Activated CD8-positive, alpha-beta memory T cell treated with anti-CD3 and anti-CD28 coated beads, Interleukin-2, amount 10 ng/mL, durations not matched to agents 7 days and 5 days (primary cell): ENCODE measurements around the gene LTBP3. TPM values are rescaled to one million over a fixed set of nuclear protein-coding genes. Genes with fewer than 3 reads are reported as not detected.
"Not testable (repeated sequence)": the region's sequence is repeated elsewhere in the genome, so short reads cannot be mapped to it uniquely, and the experiment has no call there.

Source experiments
- ATAC-seq: fragments of 150-1000 bp; cut with Tn5 transposase; one replicate; pipeline ENCODE4 v1.10.0; 2021; ENCODE audit warnings: moderate library complexity
- CTCF ChIA-PET: fragments of 350-600 bp; sonication (Branson Sonifier 250); formaldehyde crosslinking; loops from one replicate; lab custom pipeline; 2021; ENCODE audit warnings: antibody characterized with exemption; lab: Charles Lee
- DNase-seq: peaks from one replicate; pipeline ENCODE4 v3.0.0-alpha.2; 2020
- H3K27ac Mint-ChIP-seq: one replicate; pipeline ENCODE4 v1.8.0; 2021; ENCODE audit warnings: mild to moderate bottlenecking, mixed read lengths
- H3K27me3 Mint-ChIP-seq: one replicate; pipeline ENCODE4 v1.8.0; 2021; ENCODE audit warnings: mixed read lengths
- H3K36me3 Mint-ChIP-seq: one replicate; pipeline ENCODE4 v1.8.0; 2021; ENCODE audit warnings: mild to moderate bottlenecking, mixed read lengths
- H3K4me1 Mint-ChIP-seq: one replicate; pipeline ENCODE4 v1.8.0; 2021; ENCODE audit warnings: mixed read lengths
- H3K4me3 Mint-ChIP-seq: one replicate; pipeline ENCODE4 v1.8.0; 2021; ENCODE audit warnings: mild to moderate bottlenecking, moderate library complexity, mixed read lengths
- H3K9me3 Mint-ChIP-seq: one replicate; pipeline ENCODE4 v1.8.0; 2022; ENCODE audit warnings: low read depth, mixed read lengths
- total RNA-seq, 2 experiments: library from RNA; stranded (reverse); gene quantifications; one replicate each; pipeline ENCODE4 v1.2.3, GENCODE V29; 2021

Gene LTBP3
- total RNA-seq, 2 experiments from 2014 or later, result 46.2 to 46.8 TPM

- not testable (repeated sequence) for DNase-seq, ATAC-seq, H3K27me3 Mint-ChIP-seq, H3K36me3 Mint-ChIP-seq, H3K9me3 Mint-ChIP-seq
- Mint-ChIP-seq H3K4me1 (peaks cover 48% of the 10 kb centered on the region), H3K27ac (peak overlapping the region; percentile 97), H3K4me3 (peak overlapping the region; percentile 60)
- CTCF ChIA-PET, result interaction anchor here (0.7 to 16.3 kb wide), 9 partner anchors 8 to 685 kb away, joined by 3 to 388 read pairs (median 5); partner anchors contain the start of gene EHBP1L1
Measured at GRCh38 chr11:65564879-65565559, 6.9 kb upstream of the LTBP3 start.

GRCh38 chr11:65563601-65564000 is 5.4 kb upstream of the LTBP3 start:
- Mint-ChIP-seq H3K4me1 (peaks cover 47% of the 10 kb centered on the region), H3K27ac (no peak overlapping the region), H3K4me3 (no peak overlapping the region), H3K36me3 (peaks cover 4% of the 10 kb centered on the region), H3K9me3 (no peaks in the 10 kb centered on the region), H3K27me3 (no peaks in the 10 kb centered on the region)
- CTCF ChIA-PET, result interaction anchor here (2.7 to 16.3 kb wide), 3 partner anchors 16 to 30 kb away, joined by 9 to 388 read pairs (median 21); no protein-coding TSS in a partner anchor
- DNase-seq (no peak), ATAC-seq (no peak)

GRCh38 chr11:65562788-65563187 is 4.6 kb upstream of the LTBP3 start:
- no peak overlapping the region for H3K27ac Mint-ChIP-seq
- CTCF ChIA-PET, result interaction anchor here (2.7 to 16.3 kb wide), 2 partner anchors 15 to 31 kb away, joined by 9 to 388 read pairs; no protein-coding TSS in a partner anchor
- peaks cover 40% of the 10 kb centered on the region for H3K4me1 Mint-ChIP-seq
- no peak overlapping the region for H3K4me3 Mint-ChIP-seq
- no peak for ATAC-seq
- DNase-seq, result no peak
- no peaks in the 10 kb centered on the region for H3K36me3 Mint-ChIP-seq
- H3K9me3 Mint-ChIP-seq, result no peaks in the 10 kb centered on the region
- H3K27me3 Mint-ChIP-seq, result no peaks in the 10 kb centered on the region

GRCh38 chr11:65562020-65562419 is 3.9 kb upstream of the LTBP3 start:
- H3K36me3 Mint-ChIP-seq, result no peaks in the 10 kb centered on the region
- CTCF ChIA-PET, result interaction anchor here (0.7 to 16.3 kb wide), 4 partner anchors 14 to 437 kb away, joined by 3 to 388 read pairs (median 8); no protein-coding TSS in a partner anchor

GRCh38 chr11:65560555-65561418 is 2.6 kb upstream of the LTBP3 start:
- Mint-ChIP-seq H3K36me3 (no peaks in the 10 kb centered on the region), H3K4me3 (no peak overlapping the region), H3K27ac (no peak overlapping the region), H3K27me3 (no peaks in the 10 kb centered on the region), H3K9me3 (no peaks in the 10 kb centered on the region), H3K4me1 (peaks cover 41% of the 10 kb centered on the region)
- ATAC-seq (no peak), DNase-seq (no peak)
- CTCF ChIA-PET, result interaction anchor here (0.6 to 16.3 kb wide), 5 partner anchors 11 to 284 kb away, joined by 3 to 388 read pairs (median 9); partner anchors contain the start of genes FAM89B and ZNRD2

More at GRCh38 chr11:65562020-65562419, 3.9 kb upstream of the LTBP3 start:
- no peaks in the 10 kb centered on the region for H3K9me3 Mint-ChIP-seq
- peaks cover 44% of the 10 kb centered on the region for H3K4me1 Mint-ChIP-seq
- no peaks in the 10 kb centered on the region for H3K27me3 Mint-ChIP-seq
- no peak overlapping the region for H3K4me3 Mint-ChIP-seq
- ATAC-seq, result no peak
- no peak for DNase-seq
- H3K27ac Mint-ChIP-seq, result no peak overlapping the region

GRCh38 chr11:65559951-65560537 is 1.9 kb upstream of the LTBP3 start:
- Mint-ChIP-seq H3K27me3 (no peaks in the 10 kb centered on the region), H3K4me3 (no peak overlapping the region), H3K36me3 (no peaks in the 10 kb centered on the region), H3K9me3 (no peaks in the 10 kb centered on the region), H3K4me1 (peaks cover 41% of the 10 kb centered on the region), H3K27ac (no peak overlapping the region)
- ATAC-seq (no peak), DNase-seq (no peak)
- CTCF ChIA-PET, result interaction anchor here (0.6 to 16.3 kb wide), 5 partner anchors 12 to 283 kb away, joined by 3 to 388 read pairs (median 8); partner anchors contain the start of genes FAM89B and ZNRD2

- Mint-ChIP-seq H3K4me3 (no peak overlapping the region), H3K36me3 (no peaks in the 10 kb centered on the region), H3K27ac (no peak overlapping the region), H3K4me1 (peaks cover 43% of the 10 kb centered on the region), H3K27me3 (no peaks in the 10 kb centered on the region), H3K9me3 (no peaks in the 10 kb centered on the region)
- ATAC-seq (peak; percentile 28), DNase-seq (no peak)
- CTCF ChIA-PET, result interaction anchor here (1.8 to 16.3 kb wide), 4 partner anchors 12 to 28 kb away, joined by 5 to 388 read pairs (median 16); partner anchors contain the start of genes FAM89B and ZNRD2
Measured at GRCh38 chr11:65559535-65559934, 1.4 kb upstream of the LTBP3 start.

GRCh38 chr11:65558930-65559509 is 861 bp upstream of the LTBP3 start:
- no peak for ATAC-seq
- H3K9me3 Mint-ChIP-seq, result no peaks in the 10 kb centered on the region
- CTCF ChIA-PET, result interaction anchor here (0.8 to 16.3 kb wide), 7 partner anchors 8 to 172 kb away, joined by 3 to 388 read pairs (median 5); partner anchors contain the start of genes FAM89B and ZNRD2
- no peaks in the 10 kb centered on the region for H3K27me3 Mint-ChIP-seq
- no peak for DNase-seq
- no peaks in the 10 kb centered on the region for H3K36me3 Mint-ChIP-seq
- peak overlapping the region; percentile 57 for H3K4me3 Mint-ChIP-seq
- peaks cover 48% of the 10 kb centered on the region for H3K4me1 Mint-ChIP-seq
- no peak overlapping the region for H3K27ac Mint-ChIP-seq

GRCh38 chr11:65557280-65558001 is 718 bp downstream of the LTBP3 start:
- DNase-seq, result no peak
- Mint-ChIP-seq H3K36me3 (no peaks in the 10 kb centered on the region), H3K4me3 (peak overlapping the region; percentile 70), H3K9me3 (no peaks in the 10 kb centered on the region), H3K4me1 (peaks cover 56% of the 10 kb centered on the region), H3K27ac (peak overlapping the region; percentile 81), H3K27me3 (no peaks in the 10 kb centered on the region)
- CTCF ChIA-PET, result interaction anchor here (3.4 to 19.4 kb wide), 2 partner anchors 9 to 17 kb away, joined by 18 to 388 read pairs; partner anchors contain the start of genes FAM89B, LTBP3 and ZNRD2
- no peak for ATAC-seq

GRCh38 chr11:65556470-65557279 is 1.5 kb downstream of the LTBP3 start:
- CTCF ChIA-PET, result interaction anchor here (3.4 to 19.4 kb wide), 2 partner anchors 10 to 16 kb away, joined by 18 to 388 read pairs; partner anchors contain the start of genes FAM89B, LTBP3 and ZNRD2
- Mint-ChIP-seq H3K9me3 (no peaks in the 10 kb centered on the region), H3K4me3 (peak overlapping the region; percentile 70), H3K4me1 (peaks cover 63% of the 10 kb centered on the region), H3K36me3 (peaks cover under 1% of the 10 kb centered on the region), H3K27me3 (no peaks in the 10 kb centered on the region), H3K27ac (peak overlapping the region; percentile 81)
- no peak for ATAC-seq
- DNase-seq, result no peak

- ATAC-seq (no peak), DNase-seq (no peak)
- Mint-ChIP-seq H3K27ac (peak overlapping the region; percentile 54), H3K4me3 (no peak overlapping the region), H3K4me1 (peaks cover 68% of the 10 kb centered on the region), H3K27me3 (no peaks in the 10 kb centered on the region), H3K36me3 (peaks cover 8% of the 10 kb centered on the region), H3K9me3 (no peaks in the 10 kb centered on the region)
- CTCF ChIA-PET, result interaction anchor here (3.4 to 19.4 kb wide), 2 partner anchors 10 to 15 kb away, joined by 18 to 388 read pairs; partner anchors contain the start of genes FAM89B, LTBP3 and ZNRD2
Measured at GRCh38 chr11:65555693-65556231, 2.4 kb downstream of the LTBP3 start.
